Fibroblast of skin of left biceps (primary cell): ENCODE results near the gene TJP2.

Source experiments
- DNase-seq, 2 experiments: peaks; one replicate each; pipeline ENCODE4 v3.0.0-alpha.2; 2013; ENCODE audit warnings: low read depth in 2 of 2

TJP2 gene

GRCh38 chr9:69173891-69174615 lies at the start of gene TJP2:
TSS of gene TJP2 (plus strand) at chr9:69174277. CDS start at chr9:69174373, 96 bp downstream.
- no peak for DNase-seq

GRCh38 chr9:69130456-69131441 lies 43.3 kb upstream of the TJP2 start:
- DNase-seq: peak; percentile 67 to 70

GRCh38 chr9:69131682-69132081 lies 42.4 kb upstream of the TJP2 start:
- peak; percentile 95 for DNase-seq

GRCh38 chr9:69132361-69132760 lies 41.7 kb upstream of the TJP2 start:
- DNase-seq: no peak

GRCh38 chr9:69134412-69134811 lies 39.7 kb upstream of the TJP2 start:
- DNase-seq: no peak

GRCh38 chr9:69136185-69136584 lies 37.9 kb upstream of the TJP2 start:
- no peak for DNase-seq

GRCh38 chr9:69136779-69137178 lies 37.3 kb upstream of the TJP2 start:
- DNase-seq: no peak

GRCh38 chr9:69137311-69137710 lies 36.8 kb upstream of the TJP2 start:
- DNase-seq: no peak

GRCh38 chr9:69139596-69139995 lies 34.5 kb upstream of the TJP2 start:
- DNase-seq: no peak

- no peak for DNase-seq
Measured at GRCh38 chr9:69140123-69140735, 33.8 kb upstream of the TJP2 start.

- no peak for DNase-seq
Measured at GRCh38 chr9:69141851-69142250, 32.2 kb upstream of the TJP2 start.

GRCh38 chr9:69143291-69143690 lies 30.8 kb upstream of the TJP2 start:
- DNase-seq: no peak

GRCh38 chr9:69145144-69145715 lies 28.8 kb upstream of the TJP2 start:
- DNase-seq: peak; percentile 90 to 92

- DNase-seq: no peak
Measured at GRCh38 chr9:69147041-69147834, 26.8 kb upstream of the TJP2 start.

- DNase-seq: peak in 1 of 2 experiments; percentile 22
Measured at GRCh38 chr9:69149321-69149807, 24.7 kb upstream of the TJP2 start.

GRCh38 chr9:69151506-69151905 lies 22.6 kb upstream of the TJP2 start:
- no peak for DNase-seq

GRCh38 chr9:69153707-69154521 lies 20.2 kb upstream of the TJP2 start:
- no peak for DNase-seq

GRCh38 chr9:69155341-69156030 lies 18.6 kb upstream of the TJP2 start:
- no peak for DNase-seq

GRCh38 chr9:69157751-69158466 lies 16.2 kb upstream of the TJP2 start:
- no peak for DNase-seq
